ENCODE results near the gene JMJD1C. TPM values are rescaled to one million over a fixed set of nuclear protein-coding genes. Genes with fewer than 3 reads are reported as not detected.

JMJD1C gene
- total and polyA plus RNA-seq, 4 experiments from 2014 or later, result 22.8 to 115 (median 84.5) TPM

DNA sequence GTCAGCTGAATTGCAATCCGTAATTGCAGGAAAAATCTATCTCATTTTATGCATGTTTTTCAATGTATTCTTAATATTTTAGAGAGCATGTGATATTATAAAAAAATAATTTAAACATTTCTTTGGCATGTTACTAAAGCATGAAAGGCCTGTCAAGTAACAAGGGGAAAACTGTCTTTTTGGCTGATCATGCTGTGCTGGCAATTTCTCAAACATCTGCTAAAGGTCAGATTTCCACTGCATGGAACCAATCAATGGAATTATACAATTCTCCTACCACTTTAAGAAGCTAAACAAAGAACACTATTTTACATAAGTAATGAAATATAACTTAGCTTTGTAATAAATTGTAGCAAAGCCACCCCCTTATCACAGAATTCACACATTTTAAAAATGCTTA, 49.4 kb downstream of the JMJD1C start:
- intact Hi-C loops (cut with micrococcal nuclease), result no loop called here
- POLR2A ChIA-PET (ENCODE audit: partially characterized antibody), result no interaction called here

DNA sequence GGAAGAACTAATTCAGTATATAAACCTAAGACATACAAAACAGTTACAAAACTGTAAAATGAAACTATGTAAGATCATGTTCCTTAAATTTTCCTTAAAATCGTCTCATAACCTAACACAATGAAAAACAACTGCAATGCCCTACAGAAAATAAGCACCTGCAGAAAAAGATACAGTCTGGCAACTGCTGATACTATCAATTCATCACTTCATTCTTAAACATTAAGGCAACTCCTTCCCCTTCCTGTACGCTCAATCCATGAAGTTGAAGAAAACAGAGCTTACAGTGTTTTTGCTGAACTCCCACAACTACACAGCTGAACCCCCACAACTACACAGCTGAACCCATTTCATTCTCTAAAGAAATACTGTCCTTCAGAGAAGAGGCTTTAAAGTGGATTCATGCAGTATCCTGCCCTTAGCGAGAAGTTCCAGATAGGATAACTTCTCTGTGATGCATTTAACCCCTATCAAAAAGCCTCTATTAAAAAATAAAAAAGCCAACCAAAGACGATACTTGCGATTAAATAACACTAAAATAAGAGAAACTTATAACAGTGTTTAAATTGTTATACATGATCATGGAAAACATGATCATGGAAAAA, 50.0 kb downstream of the JMJD1C start:
- intact Hi-C loops (cut with micrococcal nuclease), result no loop called here
- Mint-ChIP-seq H3K4me1 (peaks cover 15 to 17% (median 16%) of the 10 kb centered on the region in 4 donors), H3K36me3 (peaks cover 0 to 1% of the 10 kb centered on the region in 2 donors), H3K27ac (no peak overlapping the region), H3K9me3 (no peaks in the 10 kb centered on the region), H3K27me3 (no peaks in the 10 kb centered on the region), H3K4me3 (peak overlapping the region in 1 of 8 donors; percentile 7)
- no peak overlapping the region for H3K4me3 ChIP-seq (ENCODE audit: low read length in 2 of 2)
- H3K27me3 ChIP-seq (ENCODE audit: insufficient read depth, low read length), result no peaks in the 10 kb centered on the region
- H3K36me3 ChIP-seq (ENCODE audit: insufficient read depth, low read length), result no peaks in the 10 kb centered on the region
- CTCF ChIA-PET (ENCODE audit: partially characterized antibody), result no interaction called here
- H3K9me3 ChIP-seq (ENCODE audit: control insufficient read depth in 1 of 2, low read length in 2 of 2), result no peaks in the 10 kb centered on the region
- no peaks in the 10 kb centered on the region for H3K4me1 ChIP-seq (ENCODE audit: insufficient read depth, low read length)
- H3K27ac ChIP-seq (ENCODE audit: low read depth, low read length), result no peak overlapping the region
- DNase-seq, result no peak
- POLR2A ChIA-PET (ENCODE audit: partially characterized antibody), result no interaction called here

More for the DNA sequence above, 49.4 kb downstream of the JMJD1C start:
- Histone ChIP-seq H3K9me3 (ENCODE audit: control insufficient read depth in 1 of 2, low read length in 2 of 2) (no peaks in the 10 kb centered on the region), H3K36me3 (ENCODE audit: insufficient read depth, low read length) (no peaks in the 10 kb centered on the region), H3K4me3 (ENCODE audit: low read length in 2 of 2) (no peak overlapping the region), H3K27me3 (ENCODE audit: insufficient read depth, low read length) (no peaks in the 10 kb centered on the region), H3K4me1 (ENCODE audit: insufficient read depth, low read length) (peaks cover 5% of the 10 kb centered on the region), H3K27ac (ENCODE audit: low read depth, low read length) (no peak overlapping the region)
- peaks cover 0 to 1% of the 10 kb centered on the region in 2 donors for H3K36me3 Mint-ChIP-seq
- H3K4me1 Mint-ChIP-seq, result peaks cover 18 to 23% (median 20%) of the 10 kb centered on the region in 4 donors
- no peaks in the 10 kb centered on the region for H3K27me3 Mint-ChIP-seq
- H3K9me3 Mint-ChIP-seq, result no peaks in the 10 kb centered on the region
- no peak overlapping the region for H3K4me3 Mint-ChIP-seq
- no peak overlapping the region for H3K27ac Mint-ChIP-seq
- CTCF ChIA-PET (ENCODE audit: partially characterized antibody), result interaction anchor here (1.1 kb wide), 1 partner anchor 199 kb away, joined by 3 read pairs; no protein-coding TSS in a partner anchor
- no peak for DNase-seq

DNA sequence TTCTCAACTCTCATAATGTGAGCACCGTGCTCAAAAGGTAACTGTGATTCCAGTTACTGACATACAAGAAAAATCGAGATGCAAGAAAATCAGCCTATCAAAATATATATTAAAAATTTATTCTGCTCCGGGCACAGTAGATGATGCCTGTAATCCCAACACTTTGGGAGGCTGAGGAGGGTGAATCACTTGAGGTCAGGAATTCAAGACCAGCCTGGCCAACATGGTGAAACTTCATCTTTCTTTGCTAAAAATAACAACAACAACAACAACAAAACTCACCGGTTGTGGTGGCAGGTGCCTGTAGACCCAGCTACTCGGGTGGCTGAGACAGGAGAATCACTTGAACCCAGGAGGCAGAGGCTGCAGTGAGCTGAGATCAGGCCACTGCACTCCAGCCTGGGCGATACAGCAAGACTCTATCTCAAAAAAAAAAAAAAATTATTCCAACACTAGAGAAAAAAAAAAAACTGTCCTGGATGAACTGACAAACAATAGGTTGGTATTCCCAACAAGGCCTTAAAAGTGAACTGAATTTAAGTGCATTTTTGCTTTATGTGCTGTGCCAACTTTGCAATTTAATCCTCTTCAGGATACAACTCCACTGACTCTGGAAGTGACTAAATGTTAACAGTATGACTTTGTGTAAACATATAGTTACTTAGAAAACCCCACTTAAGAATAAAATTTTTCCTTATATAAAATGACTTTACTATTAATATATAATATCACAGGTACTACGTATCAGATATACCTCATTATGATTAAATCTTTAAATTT, 51.1 kb downstream of the JMJD1C start:
- Mint-ChIP-seq H3K36me3 (no peaks in the 10 kb centered on the region), H3K4me3 (no peak overlapping the region), H3K27ac (no peak overlapping the region), H3K27me3 (no peaks in the 10 kb centered on the region), H3K9me3 (no peaks in the 10 kb centered on the region), H3K4me1 (peaks cover 17 to 21% (median 19%) of the 10 kb centered on the region in 4 donors)
- Histone ChIP-seq H3K27me3 (ENCODE audit: insufficient read depth, low read length) (no peaks in the 10 kb centered on the region), H3K4me3 (ENCODE audit: low read length in 2 of 2) (no peak overlapping the region), H3K36me3 (ENCODE audit: insufficient read depth, low read length) (no peaks in the 10 kb centered on the region), H3K4me1 (ENCODE audit: insufficient read depth, low read length) (no peaks in the 10 kb centered on the region), H3K27ac (ENCODE audit: low read depth, low read length) (no peak overlapping the region), H3K9me3 (ENCODE audit: control insufficient read depth in 1 of 2, low read length in 2 of 2) (no peaks in the 10 kb centered on the region)
- DNase-seq, result no peak
- intact Hi-C loops (cut with micrococcal nuclease), result no loop called here
- CTCF ChIA-PET (ENCODE audit: partially characterized antibody), result no interaction called here
- POLR2A ChIA-PET (ENCODE audit: partially characterized antibody), result no interaction called here

DNA sequence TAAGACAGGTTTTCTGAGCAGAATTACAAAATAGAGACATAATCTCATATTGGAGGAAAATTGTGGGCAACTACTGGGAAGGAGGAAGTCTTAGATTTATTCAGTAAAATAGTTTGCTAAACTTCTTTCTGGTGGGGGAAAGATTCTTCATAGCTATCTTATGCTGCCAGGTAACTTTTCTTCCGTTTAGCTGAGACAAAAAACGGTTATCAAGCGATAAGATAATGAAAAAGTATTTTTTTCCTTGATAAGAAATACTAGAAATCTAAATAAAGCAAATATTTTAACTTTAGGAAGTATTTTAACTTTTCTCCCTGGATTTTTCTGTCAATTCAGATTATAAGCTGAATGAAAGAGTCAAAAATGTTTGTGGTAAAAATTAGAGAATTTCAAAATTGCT, 52.3 kb downstream of the JMJD1C start:
- H3K36me3 ChIP-seq (ENCODE audit: insufficient read depth, low read length), result no peaks in the 10 kb centered on the region
- H3K4me3 ChIP-seq (ENCODE audit: low read length in 2 of 2), result no peak overlapping the region
- DNase-seq, result no peak
- intact Hi-C loops (cut with micrococcal nuclease), result no loop called here
- no peaks in the 10 kb centered on the region for H3K9me3 Mint-ChIP-seq
- no peaks in the 10 kb centered on the region for H3K36me3 Mint-ChIP-seq
- ChIA-PET POLR2A (ENCODE audit: partially characterized antibody) (no interaction called here), CTCF (ENCODE audit: partially characterized antibody) (no interaction called here)
- H3K27me3 Mint-ChIP-seq, result no peaks in the 10 kb centered on the region
- no peak overlapping the region for H3K27ac Mint-ChIP-seq
- H3K27ac ChIP-seq (ENCODE audit: low read depth, low read length), result no peak overlapping the region
- no peak overlapping the region for H3K4me3 Mint-ChIP-seq
- H3K9me3 ChIP-seq (ENCODE audit: control insufficient read depth in 1 of 2, low read length in 2 of 2), result no peaks in the 10 kb centered on the region
- H3K4me1 Mint-ChIP-seq, result peaks cover 18 to 28% (median 23%) of the 10 kb centered on the region in 4 donors
- H3K4me1 ChIP-seq (ENCODE audit: insufficient read depth, low read length), result no peaks in the 10 kb centered on the region
- no peaks in the 10 kb centered on the region for H3K27me3 ChIP-seq (ENCODE audit: insufficient read depth, low read length)

DNA sequence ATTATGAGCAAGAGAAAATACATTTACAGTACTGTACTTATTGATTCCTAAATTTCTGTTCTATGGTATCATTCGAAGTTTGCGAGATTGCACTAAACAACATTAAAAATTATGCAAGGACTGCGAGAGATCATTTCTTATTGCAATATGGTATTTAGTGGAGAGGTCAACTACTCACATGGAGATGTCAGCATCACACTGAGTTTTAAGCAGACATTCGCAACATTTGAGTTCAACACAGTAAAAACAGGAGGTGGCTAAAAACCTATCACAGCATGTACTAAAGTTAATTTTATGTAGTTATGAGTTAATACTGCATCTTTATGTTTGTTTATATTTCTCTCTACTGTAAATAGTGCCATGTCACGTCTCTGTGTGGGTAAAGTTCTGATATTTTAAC, 53.5 kb downstream of the JMJD1C start:
- H3K27me3 Mint-ChIP-seq, result no peaks in the 10 kb centered on the region
- H3K27ac Mint-ChIP-seq, result no peak overlapping the region
- no peaks in the 10 kb centered on the region for H3K36me3 Mint-ChIP-seq
- H3K4me3 Mint-ChIP-seq, result no peak overlapping the region
- intact Hi-C loops (cut with micrococcal nuclease), result no loop called here
- no peaks in the 10 kb centered on the region for H3K27me3 ChIP-seq (ENCODE audit: insufficient read depth, low read length)
- ChIA-PET POLR2A (ENCODE audit: partially characterized antibody) (no interaction called here), CTCF (ENCODE audit: partially characterized antibody) (no interaction called here)
- H3K36me3 ChIP-seq (ENCODE audit: insufficient read depth, low read length), result no peaks in the 10 kb centered on the region
- peaks cover 18 to 23% (median 23%) of the 10 kb centered on the region in 4 donors for H3K4me1 Mint-ChIP-seq
- no peak for DNase-seq
- no peak overlapping the region for H3K4me3 ChIP-seq (ENCODE audit: low read length in 2 of 2)
- H3K9me3 ChIP-seq (ENCODE audit: control insufficient read depth in 1 of 2, low read length in 2 of 2), result no peaks in the 10 kb centered on the region
- no peak overlapping the region for H3K27ac ChIP-seq (ENCODE audit: low read depth, low read length)
- no peaks in the 10 kb centered on the region for H3K9me3 Mint-ChIP-seq
- no peaks in the 10 kb centered on the region for H3K4me1 ChIP-seq (ENCODE audit: insufficient read depth, low read length)

DNA sequence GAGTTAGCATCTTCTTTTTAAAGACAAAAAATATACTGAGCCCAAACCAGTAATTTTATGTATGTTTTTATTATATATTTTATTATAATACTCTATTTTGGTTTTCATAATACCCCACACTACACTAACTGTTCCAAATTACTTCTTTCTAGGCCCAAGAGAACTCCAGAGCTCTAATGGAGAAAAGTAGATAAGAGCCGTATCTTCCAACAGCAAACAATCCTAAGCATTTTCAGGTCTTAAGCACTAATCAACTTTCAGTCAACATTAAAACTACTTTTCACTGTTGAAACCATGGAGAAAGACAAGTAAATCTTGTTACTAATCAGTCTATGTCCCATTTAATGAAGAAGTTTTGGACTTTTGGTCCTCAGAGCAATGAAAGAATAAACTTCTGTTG, 55.1 kb downstream of the JMJD1C start:
- H3K4me3 Mint-ChIP-seq, result no peak overlapping the region
- H3K9me3 ChIP-seq (ENCODE audit: control insufficient read depth in 1 of 2, low read length in 2 of 2), result no peaks in the 10 kb centered on the region
- H3K36me3 ChIP-seq (ENCODE audit: insufficient read depth, low read length), result no peaks in the 10 kb centered on the region
- intact Hi-C loops (cut with micrococcal nuclease), result no loop called here
- POLR2A ChIA-PET (ENCODE audit: partially characterized antibody), result no interaction called here
- H3K4me1 Mint-ChIP-seq, result peaks cover 10 to 20% (median 18%) of the 10 kb centered on the region in 4 donors
- H3K27ac Mint-ChIP-seq, result peak overlapping the region in 3 of 7 donors; percentile 15 to 38 (median 31)
- no peak for DNase-seq
- no peak overlapping the region for H3K4me3 ChIP-seq (ENCODE audit: low read length in 2 of 2)
- H3K27me3 Mint-ChIP-seq, result no peaks in the 10 kb centered on the region
- H3K4me1 ChIP-seq (ENCODE audit: insufficient read depth, low read length), result no peaks in the 10 kb centered on the region
- peaks cover 3 to 5% of the 10 kb centered on the region in 2 donors for H3K36me3 Mint-ChIP-seq
- no peaks in the 10 kb centered on the region for H3K9me3 Mint-ChIP-seq
- CTCF ChIA-PET (ENCODE audit: partially characterized antibody), result no interaction called here
- H3K27me3 ChIP-seq (ENCODE audit: insufficient read depth, low read length), result no peaks in the 10 kb centered on the region
- no peak overlapping the region for H3K27ac ChIP-seq (ENCODE audit: low read depth, low read length)

DNA sequence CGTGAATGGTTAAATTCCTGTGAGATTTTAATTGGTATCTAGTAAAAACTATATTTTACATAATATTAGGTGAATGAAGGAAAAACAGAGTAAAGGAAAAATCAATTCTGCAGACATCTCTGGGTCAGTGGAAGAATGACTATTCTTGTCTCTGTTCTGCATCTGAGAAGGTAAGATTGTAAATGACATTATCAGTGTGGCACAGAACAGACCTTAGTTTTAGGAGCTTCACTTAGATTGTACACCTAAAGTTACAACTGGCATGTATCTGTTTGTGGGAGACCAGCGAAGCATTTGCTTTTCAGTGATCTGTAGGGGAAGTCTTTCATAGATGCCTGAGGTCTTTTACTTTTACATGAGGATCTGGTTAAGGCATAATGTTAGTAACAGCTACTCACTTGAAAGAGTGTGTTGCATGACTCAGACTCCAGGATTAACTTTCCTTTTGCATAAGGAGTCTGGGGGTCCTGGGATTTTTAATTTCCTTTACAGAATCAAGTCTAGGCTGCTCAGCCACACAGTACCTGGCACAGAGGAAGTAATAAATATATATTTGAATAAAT, 56.2 kb downstream of the JMJD1C start:
- peaks cover 3 to 5% of the 10 kb centered on the region in 2 donors for H3K36me3 Mint-ChIP-seq
- no peaks in the 10 kb centered on the region for H3K9me3 Mint-ChIP-seq
- Histone ChIP-seq H3K4me1 (ENCODE audit: insufficient read depth, low read length) (no peaks in the 10 kb centered on the region), H3K27ac (ENCODE audit: low read depth, low read length) (no peak overlapping the region), H3K4me3 (ENCODE audit: low read length in 2 of 2) (no peak overlapping the region), H3K9me3 (ENCODE audit: control insufficient read depth in 1 of 2, low read length in 2 of 2) (no peaks in the 10 kb centered on the region), H3K36me3 (ENCODE audit: insufficient read depth, low read length) (no peaks in the 10 kb centered on the region), H3K27me3 (ENCODE audit: insufficient read depth, low read length) (no peaks in the 10 kb centered on the region)
- H3K27me3 Mint-ChIP-seq, result no peaks in the 10 kb centered on the region
- no peak overlapping the region for H3K4me3 Mint-ChIP-seq
- ChIA-PET CTCF (ENCODE audit: partially characterized antibody) (no interaction called here), POLR2A (ENCODE audit: partially characterized antibody) (no interaction called here)
- intact Hi-C loops (cut with micrococcal nuclease), result no loop called here
- peaks cover 7 to 17% (median 15%) of the 10 kb centered on the region in 4 donors for H3K4me1 Mint-ChIP-seq
- peak overlapping the region in 3 of 7 donors; percentile 31 to 50 (median 32) for H3K27ac Mint-ChIP-seq
- DNase-seq, result no peak

All from CD4-positive, alpha-beta memory T cell (primary cell).